ENCODE measurements around the gene CHAD.

The CHAD gene

GRCh38 chr17:50458701-50459676 is 9.7 kb downstream of the CHAD start:
- no peak for DNase-seq (ENCODE audit: low read depth in 1 of 2, low spot score in 1 of 2)

- no peak for DNase-seq (ENCODE audit: low read depth in 1 of 2, low spot score in 1 of 2)
These were observed 10.4 kb downstream of the CHAD start for GRCh38 chr17:50458270-50458669.

GRCh38 chr17:50457621-50458020 is 11.1 kb downstream of the CHAD start:
- no peak for DNase-seq (ENCODE audit: low read depth in 1 of 2, low spot score in 1 of 2)

GRCh38 chr17:50453901-50454300 is 14.8 kb downstream of the CHAD start:
- DNase-seq (ENCODE audit: low read depth in 1 of 2, low spot score in 1 of 2), result no peak

GRCh38 chr17:50452630-50453300 is 15.9 kb downstream of the CHAD start:
- DNase-seq (ENCODE audit: low read depth in 1 of 2, low spot score in 1 of 2), result no peak

GRCh38 chr17:50451943-50452629 is 16.6 kb downstream of the CHAD start:
- DNase-seq (ENCODE audit: low read depth in 1 of 2, low spot score in 1 of 2), result no peak

- DNase-seq (ENCODE audit: low read depth in 1 of 2, low spot score in 1 of 2), result no peak
These were observed 20.0 kb downstream of the CHAD start for GRCh38 chr17:50448643-50449042.

- DNase-seq (ENCODE audit: low read depth in 1 of 2, low spot score in 1 of 2), result no peak
These were observed 20.6 kb downstream of the CHAD start for GRCh38 chr17:50447870-50448595.

GRCh38 chr17:50445730-50446325 is 22.9 kb downstream of the CHAD start:
- no peak for DNase-seq (ENCODE audit: low read depth in 1 of 2, low spot score in 1 of 2)

GRCh38 chr17:50444841-50445715 is 23.6 kb downstream of the CHAD start:
- no peak for DNase-seq (ENCODE audit: low read depth in 1 of 2, low spot score in 1 of 2)

- DNase-seq (ENCODE audit: low read depth in 1 of 2, low spot score in 1 of 2), result no peak
These were observed 25.1 kb downstream of the CHAD start for GRCh38 chr17:50443505-50443974.

- no peak for DNase-seq (ENCODE audit: low read depth in 1 of 2, low spot score in 1 of 2)
These were observed 27.5 kb downstream of the CHAD start for GRCh38 chr17:50440838-50441829.

- DNase-seq (ENCODE audit: low read depth in 1 of 2, low spot score in 1 of 2), result no peak
These were observed 28.4 kb downstream of the CHAD start for GRCh38 chr17:50440172-50440837.

- no peak for DNase-seq (ENCODE audit: low read depth in 1 of 2, low spot score in 1 of 2)
These were observed 29.7 kb downstream of the CHAD start for GRCh38 chr17:50439008-50439407.

- DNase-seq (ENCODE audit: low read depth in 1 of 2, low spot score in 1 of 2), result no peak
These were observed 31.3 kb downstream of the CHAD start for GRCh38 chr17:50437409-50437808.

GRCh38 chr17:50432125-50432762 is 36.4 kb downstream of the CHAD start:
- no peak for DNase-seq (ENCODE audit: low read depth in 1 of 2, low spot score in 1 of 2)
